BJ (cell line): ENCODE measurements around the gene C3orf20. TPM values are rescaled to one million over a fixed set of nuclear protein-coding genes. Genes with fewer than 3 reads are reported as not detected.

Experiments used
- CTCF ChIA-PET: fragments of 350-600 bp; formaldehyde crosslinking; extraction: SDS; loops from one replicate; lab custom pipeline; 2021; ENCODE audit warnings: antibody characterized with exemption, inconsistent platforms; lab: Yijun Ruan, JAX
- POLR2A ChIA-PET: fragments of 300-600 bp; sonication (Branson Sonifier 250); formaldehyde crosslinking; extraction: SDS; loops from one replicate; lab custom pipeline; 2021; ENCODE audit warnings: antibody characterized with exemption; lab: Charles Lee
- DNase-seq: peaks from one replicate; pipeline ENCODE4 v3.0.0-alpha.2; 2011; ENCODE audit warnings: low read depth
- H3K27me3 ChIP-seq: 2 replicates; pipeline ENCODE4 v1.6.0; 2011; ENCODE audit warnings: low read length; ENCODE audit not compliant: control insufficient read depth, insufficient read depth
- H3K36me3 ChIP-seq: 2 replicates; pipeline ENCODE4 v1.5.1; 2011; ENCODE audit warnings: low read length; ENCODE audit not compliant: control insufficient read depth, insufficient read depth
- H3K4me3 ChIP-seq: 2 replicates; pipeline ENCODE4 v1.5.1; 2011; ENCODE audit warnings: low read depth, mild to moderate bottlenecking, control low read depth, low read length
- polyA plus RNA-seq: library from polyadenylated mRNA; depleted of rRNA; stranded (reverse); fragments of >200 nt; gene quantifications from 2 replicates; pipeline ENCODE4 v1.2.3, GENCODE V29; 2011
- TF ChIP-seq, protein P1 (sequence below): IDR thresholded peaks from 2 replicates; pipeline ENCODE4 v1.5.1; 2011; ENCODE audit warnings: low read depth, mild to moderate bottlenecking, control low read depth, inconsistent platforms, low read length, moderate library complexity; ENCODE audit not compliant: insufficient read depth

Gene C3orf20
- polyA plus RNA-seq, 1 experiment = not detected

DNA sequence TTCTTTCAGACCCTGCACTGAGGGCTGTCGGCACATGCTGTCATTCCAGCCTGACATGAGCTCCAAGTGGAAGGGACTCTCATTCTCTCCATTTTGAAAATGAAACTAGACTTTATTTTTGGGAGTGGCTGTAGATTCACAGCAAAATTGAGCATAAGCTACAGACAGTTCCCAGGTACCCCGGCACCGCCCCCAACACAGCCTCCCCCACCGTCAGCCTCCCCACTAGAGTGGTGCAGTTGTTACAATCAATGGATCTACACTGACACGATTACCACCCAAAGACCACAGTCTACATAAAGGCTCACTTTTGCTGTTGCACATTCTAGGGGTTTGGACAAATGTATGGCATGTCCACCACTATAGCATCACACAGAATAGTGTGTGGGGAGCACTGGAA is 114.3 kb downstream of the C3orf20 start:
- CTCF ChIA-PET = no interaction called here
- TF ChIP-seq, protein P1, sequence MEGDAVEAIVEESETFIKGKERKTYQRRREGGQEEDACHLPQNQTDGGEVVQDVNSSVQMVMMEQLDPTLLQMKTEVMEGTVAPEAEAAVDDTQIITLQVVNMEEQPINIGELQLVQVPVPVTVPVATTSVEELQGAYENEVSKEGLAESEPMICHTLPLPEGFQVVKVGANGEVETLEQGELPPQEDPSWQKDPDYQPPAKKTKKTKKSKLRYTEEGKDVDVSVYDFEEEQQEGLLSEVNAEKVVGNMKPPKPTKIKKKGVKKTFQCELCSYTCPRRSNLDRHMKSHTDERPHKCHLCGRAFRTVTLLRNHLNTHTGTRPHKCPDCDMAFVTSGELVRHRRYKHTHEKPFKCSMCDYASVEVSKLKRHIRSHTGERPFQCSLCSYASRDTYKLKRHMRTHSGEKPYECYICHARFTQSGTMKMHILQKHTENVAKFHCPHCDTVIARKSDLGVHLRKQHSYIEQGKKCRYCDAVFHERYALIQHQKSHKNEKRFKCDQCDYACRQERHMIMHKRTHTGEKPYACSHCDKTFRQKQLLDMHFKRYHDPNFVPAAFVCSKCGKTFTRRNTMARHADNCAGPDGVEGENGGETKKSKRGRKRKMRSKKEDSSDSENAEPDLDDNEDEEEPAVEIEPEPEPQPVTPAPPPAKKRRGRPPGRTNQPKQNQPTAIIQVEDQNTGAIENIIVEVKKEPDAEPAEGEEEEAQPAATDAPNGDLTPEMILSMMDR = no peak
- no peaks in the 10 kb centered on the region; the same call in none of the 2 replicates for H3K27me3 ChIP-seq

DNA sequence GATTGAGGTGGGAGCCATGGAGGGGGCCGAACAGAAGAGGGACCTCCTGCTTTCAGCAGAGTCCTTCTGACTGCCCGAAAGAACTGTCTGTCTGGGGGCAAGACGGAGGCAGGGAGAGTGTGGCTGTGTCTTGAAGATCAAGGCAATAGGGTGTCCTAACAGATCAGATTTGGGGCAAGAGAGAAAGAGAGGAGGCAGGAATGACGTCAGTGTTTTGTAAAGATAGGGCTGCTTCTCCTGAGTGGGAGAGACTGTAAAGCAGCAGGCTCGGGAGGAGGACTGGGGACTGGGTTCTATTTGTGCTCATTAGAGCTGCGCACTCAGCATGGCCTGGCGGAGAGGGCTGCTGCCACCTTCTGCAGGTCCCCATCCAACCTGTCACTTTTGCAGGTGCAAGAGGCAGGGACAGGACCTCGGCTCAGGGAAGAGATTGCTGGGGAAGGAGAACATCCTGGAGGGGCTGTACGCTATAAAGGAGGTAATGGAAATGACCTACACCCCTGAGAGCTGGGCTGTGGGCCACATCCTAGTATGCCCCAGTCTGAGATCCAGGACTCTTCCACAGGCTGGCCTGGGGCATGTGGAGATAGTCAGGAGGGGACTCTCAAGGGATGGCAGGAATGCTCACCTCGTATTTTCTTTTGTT is 114.8 kb downstream of the C3orf20 start:
- no peaks in the 10 kb centered on the region; the same call in none of the 2 replicates for H3K27me3 ChIP-seq
- TF ChIP-seq, protein P1 = no peak
- H3K36me3 ChIP-seq = no peaks in the 10 kb centered on the region
- H3K4me3 ChIP-seq = no peak overlapping the region
- ChIA-PET POLR2A (no interaction called here), CTCF (no interaction called here)
- DNase-seq = no peak

More for the DNA sequence above, 114.3 kb downstream of the C3orf20 start:
- DNase-seq = no peak
- H3K4me3 ChIP-seq = no peak overlapping the region
- no peaks in the 10 kb centered on the region for H3K36me3 ChIP-seq
- POLR2A ChIA-PET = no interaction called here

DNA sequence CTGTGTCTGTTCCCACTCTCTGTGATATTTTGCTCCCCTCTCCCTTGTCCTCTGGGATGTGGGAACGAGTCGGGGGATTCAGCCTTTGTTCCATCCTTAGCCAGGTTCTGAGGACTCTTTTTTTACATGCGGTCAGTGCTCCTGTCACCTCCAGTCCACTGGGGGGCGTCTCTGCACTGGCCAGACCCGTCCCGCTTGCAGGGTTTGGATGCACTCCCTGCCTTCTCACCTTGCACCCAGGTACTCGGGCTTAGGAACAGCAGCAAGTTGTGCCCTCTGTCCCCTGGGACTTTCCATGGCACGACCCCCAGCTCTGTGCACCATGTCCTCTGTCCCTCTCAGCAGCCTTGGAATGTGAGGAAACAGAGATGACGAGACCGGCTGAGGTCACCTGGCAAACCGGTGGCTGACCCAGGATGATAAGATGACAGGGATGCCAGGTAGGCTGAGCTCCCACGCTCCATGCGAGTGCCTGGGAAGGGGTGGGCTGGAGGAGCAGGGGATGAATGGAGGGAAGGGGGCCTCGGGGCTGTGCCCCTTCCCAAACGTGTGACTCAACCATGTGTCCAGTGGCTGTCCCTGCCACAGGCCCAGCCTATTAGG is 116.5 kb downstream of the C3orf20 start:
- Histone ChIP-seq H3K36me3 (no peaks in the 10 kb centered on the region), H3K27me3 (no peaks in the 10 kb centered on the region; the same call in none of the 2 replicates), H3K4me3 (no peak overlapping the region)
- CTCF ChIA-PET = interaction anchor here (0.6 to 1.5 kb wide), 4 partner anchors 10 to 744 kb away, joined by 3 to 5 read pairs (median 4); no protein-coding TSS in a partner anchor
- POLR2A ChIA-PET = no interaction called here
- DNase-seq = no peak
- TF ChIP-seq, protein P1 = peak; percentile 61

DNA sequence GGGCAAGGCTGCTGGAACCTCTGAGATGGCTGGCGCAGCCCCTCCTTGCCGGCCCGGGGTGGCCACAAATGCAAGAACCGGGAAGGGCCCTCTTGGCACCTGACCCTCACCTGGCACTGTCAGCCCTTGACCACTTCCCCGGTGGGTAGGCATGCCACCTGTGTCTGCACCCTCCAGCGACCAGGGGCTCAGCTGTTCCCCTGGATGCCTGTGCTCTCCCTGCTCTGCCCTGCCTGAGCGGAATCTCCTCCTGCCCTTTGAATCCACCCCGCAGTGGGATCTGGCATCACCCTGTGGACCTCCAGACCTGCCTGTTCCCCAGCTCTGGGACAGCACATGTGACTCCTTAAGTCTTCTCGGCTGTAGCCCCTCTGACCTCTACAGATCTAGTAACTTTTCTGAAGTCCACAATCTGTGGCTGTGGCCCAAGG is 117.8 kb downstream of the C3orf20 start:
- TF ChIP-seq, protein P1 = no peak
- no peaks in the 10 kb centered on the region for H3K36me3 ChIP-seq
- no peaks in the 10 kb centered on the region; the same call in none of the 2 replicates for H3K27me3 ChIP-seq
- H3K4me3 ChIP-seq = no peak overlapping the region
- DNase-seq = no peak
- ChIA-PET POLR2A (no interaction called here), CTCF (interaction anchor here (1.5 to 2.0 kb wide), 2 partner anchors 12 to 129 kb away, joined by 5 to 6 read pairs; no protein-coding TSS in a partner anchor)

DNA sequence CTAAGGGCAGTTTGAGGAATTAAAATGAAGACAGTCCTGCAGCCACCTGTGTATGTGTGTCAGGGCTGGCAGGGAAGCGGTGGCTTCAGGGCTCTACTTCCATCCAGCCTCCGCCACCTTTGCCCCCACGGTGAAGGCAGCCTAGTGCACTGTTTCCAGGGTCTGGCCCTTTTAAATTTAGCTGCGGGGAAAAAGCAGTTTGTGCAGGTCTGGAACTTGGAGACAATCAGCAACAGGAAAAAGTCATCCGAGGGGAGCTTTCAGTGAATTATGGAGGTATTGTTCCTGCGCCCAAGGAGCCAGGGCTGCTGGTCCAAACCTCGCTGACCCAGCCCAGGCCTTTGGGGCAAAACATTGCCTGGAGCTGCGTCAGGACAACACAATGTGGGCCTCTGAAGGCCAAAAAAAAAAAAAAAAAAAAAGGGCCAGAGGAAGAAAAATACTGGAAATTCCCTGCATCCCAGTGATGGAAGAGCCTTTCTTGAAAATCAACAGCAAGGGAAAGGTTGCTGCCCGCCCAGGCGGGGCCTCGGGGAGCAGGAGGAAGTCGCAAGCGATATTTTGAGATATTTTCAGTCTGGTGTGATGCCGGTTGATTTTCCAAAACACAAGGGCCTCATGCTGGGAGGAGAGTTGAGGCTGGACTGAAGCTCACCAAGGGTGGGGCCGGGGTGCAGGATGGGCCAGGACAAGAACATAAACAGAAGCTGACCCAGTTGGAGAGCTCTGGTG is 118.4 kb downstream of the C3orf20 start:
- TF ChIP-seq, protein P1 = no peak
- H3K36me3 ChIP-seq = no peaks in the 10 kb centered on the region
- ChIA-PET CTCF (interaction anchor here (2.0 kb wide), 1 partner anchor 13 kb away, joined by 6 read pairs; no protein-coding TSS in a partner anchor), POLR2A (no interaction called here)
- H3K4me3 ChIP-seq = no peak overlapping the region
- no peaks in the 10 kb centered on the region; the same call in none of the 2 replicates for H3K27me3 ChIP-seq
- no peak for DNase-seq
